BE2C (cell line): ENCODE data around the gene ATG12.

Source experiments
- DNase-seq: peaks from one replicate; pipeline ENCODE4 v3.0.0-alpha.2; 2020
- H3K27me3 ChIP-seq: fragments of 250-450 bp; sonication (Bioruptor Pico); 2 replicates; pipeline ENCODE4 v1.5.1; 2020; ENCODE audit warnings: mild to moderate bottlenecking
- H3K36me3 ChIP-seq: fragments of 250-450 bp; sonication (Bioruptor Pico); 2 replicates; pipeline ENCODE4 v1.5.1; 2020; ENCODE audit warnings: mild to moderate bottlenecking
- H3K4me1 ChIP-seq: fragments of 250-450 bp; sonication (Bioruptor Pico); 2 replicates; pipeline ENCODE4 v1.5.1; 2020
- H3K4me3 ChIP-seq: 2 replicates; pipeline ENCODE4 v1.5.1; 2011; ENCODE audit warnings: low read depth, low read length
- H3K9me3 ChIP-seq: fragments of 250-450 bp; sonication (Bioruptor Pico); 2 replicates; pipeline ENCODE4 v1.5.1; 2020
- CTCF ChIP-seq: IDR thresholded peaks from 2 replicates; pipeline ENCODE4 v1.5.1; 2012; ENCODE audit warnings: mild to moderate bottlenecking, low read depth, low read length

ATG12 gene

DNA sequence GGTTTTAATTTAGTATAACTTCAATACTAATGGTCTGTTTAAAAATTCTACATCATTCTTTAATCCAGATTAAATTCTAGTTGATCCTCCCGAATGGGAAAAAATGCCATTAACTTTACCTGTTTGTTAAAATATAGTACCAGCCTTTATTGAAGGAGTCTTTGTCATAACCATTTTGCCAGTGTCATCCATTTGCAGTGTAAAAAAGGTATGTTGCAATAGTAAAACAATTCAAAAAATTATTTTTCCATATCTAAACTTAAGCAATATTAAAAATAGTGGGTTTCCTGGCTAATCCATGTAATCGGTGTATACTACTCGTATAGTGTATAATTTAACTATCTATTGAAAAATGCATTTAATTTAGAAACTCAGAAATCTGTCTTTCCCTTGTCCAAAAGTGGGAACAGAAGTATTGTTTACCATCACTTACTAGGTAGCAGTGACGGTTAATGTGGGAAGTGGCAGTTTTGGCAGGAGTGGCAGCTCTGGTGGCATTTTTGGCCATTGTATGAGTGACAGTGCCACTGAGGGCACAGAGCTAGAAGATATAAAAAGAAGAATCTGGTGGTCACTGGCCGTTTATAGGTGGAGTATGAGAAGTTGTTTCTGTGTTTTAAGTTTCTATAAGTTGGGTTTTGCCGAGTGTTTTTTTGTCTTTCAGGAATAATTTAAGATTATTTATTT lies 2.2 kb upstream of the ATG12 start:
- no peaks in the 10 kb centered on the region for H3K36me3 ChIP-seq
- no peak for TF ChIP-seq CTCF
- H3K9me3 ChIP-seq = no peaks in the 10 kb centered on the region
- no peaks in the 10 kb centered on the region for H3K27me3 ChIP-seq
- H3K4me1 ChIP-seq = peaks cover 4% of the 10 kb centered on the region; the same call in 1 of the 2 replicates
- H3K4me3 ChIP-seq = 0 out of 2 replicates have a peak overlapping the region, but pooled peaks have one; percentile 86
- no peak for DNase-seq

- no peaks in the 10 kb centered on the region for H3K36me3 ChIP-seq
- H3K4me3 ChIP-seq = peak overlapping the region; percentile 86
- DNase-seq = no peak
- TF ChIP-seq CTCF = no peak
- no peaks in the 10 kb centered on the region for H3K27me3 ChIP-seq
- H3K9me3 ChIP-seq = no peaks in the 10 kb centered on the region
- peaks cover 4% of the 10 kb centered on the region; the same call in 1 of the 2 replicates for H3K4me1 ChIP-seq
These were observed 1.6 kb upstream of the ATG12 start for GRCh38 chr5:115842952-115843351.

GRCh38 chr5:115842089-115842935 lies 947 bp upstream of the ATG12 start:
- TF ChIP-seq CTCF = peak; percentile 16; the same call in 1 of the 2 replicates
- no peaks in the 10 kb centered on the region for H3K27me3 ChIP-seq
- DNase-seq = peak; percentile 88
- no peaks in the 10 kb centered on the region for H3K9me3 ChIP-seq
- H3K4me3 ChIP-seq = peak overlapping the region; percentile 86
- H3K36me3 ChIP-seq = no peaks in the 10 kb centered on the region
- H3K4me1 ChIP-seq = peaks cover 4% of the 10 kb centered on the region; the same call in 1 of the 2 replicates

GRCh38 chr5:115840873-115841272 lies 492 bp downstream of the ATG12 start:
- Histone ChIP-seq H3K9me3 (no peaks in the 10 kb centered on the region), H3K27me3 (no peaks in the 10 kb centered on the region), H3K4me3 (peak overlapping the region; percentile 86), H3K4me1 (peaks cover 4% of the 10 kb centered on the region; the same call in 1 of the 2 replicates), H3K36me3 (peaks cover 13% of the 10 kb centered on the region)
- no peak for TF ChIP-seq CTCF
- no peak for DNase-seq

DNA sequence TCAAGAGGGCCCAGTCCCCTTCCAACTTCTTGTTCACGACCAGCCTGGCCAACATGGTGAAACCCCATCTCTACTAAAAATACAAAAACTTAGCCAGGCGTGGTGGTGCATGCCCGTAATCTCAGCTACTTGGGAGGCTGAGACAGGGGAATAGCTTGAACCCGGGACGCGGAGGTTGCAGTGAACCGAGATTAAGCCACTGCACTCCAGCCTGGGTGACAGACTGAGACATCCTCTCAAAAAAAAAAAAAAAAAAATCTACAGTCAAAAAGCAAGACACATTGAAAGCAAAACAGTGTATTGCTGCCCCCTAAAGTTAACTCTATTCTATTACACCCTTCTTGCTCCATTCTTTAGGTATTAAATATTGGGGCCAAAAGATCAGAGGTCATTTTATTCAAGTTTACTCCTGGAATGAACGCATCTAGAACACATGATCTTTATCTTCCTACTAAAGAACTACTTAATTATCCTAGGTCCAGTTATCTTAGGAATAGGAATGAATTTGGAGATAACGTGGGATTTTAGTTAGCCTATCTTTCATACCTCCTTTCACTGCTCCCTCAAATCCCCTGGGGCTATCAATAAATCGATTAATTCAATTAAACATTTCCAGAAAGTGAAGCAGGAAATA lies 2.4 kb downstream of the ATG12 start:
- H3K9me3 ChIP-seq = no peaks in the 10 kb centered on the region
- H3K36me3 ChIP-seq = peaks cover 22% of the 10 kb centered on the region
- peak; percentile 58 for TF ChIP-seq CTCF
- DNase-seq = no peak
- peaks cover 4% of the 10 kb centered on the region; the same call in 1 of the 2 replicates for H3K4me1 ChIP-seq
- H3K4me3 ChIP-seq = peak overlapping the region; percentile 86
- H3K27me3 ChIP-seq = no peaks in the 10 kb centered on the region
